HepG2 (cell line): ENCODE results near the gene SLC16A3. TPM values are rescaled to one million over a fixed set of nuclear protein-coding genes. Genes with fewer than 3 reads are reported as not detected.
A peak's percentile ranks its signal among the peaks of the same experiment; 100 is the strongest.

Source experiments
- ARID2 ChIP-seq: sonication (generic); formaldehyde crosslinking; IDR thresholded peaks from 2 replicates; pipeline ENCODE4 v1.8.1; 2022; ENCODE audit warnings: mild to moderate bottlenecking, missing genetic modification reagents, borderline replicate concordance
- ATF5 ChIP-seq: sonication (generic); formaldehyde crosslinking; IDR thresholded peaks from 2 replicates; pipeline ENCODE4 v1.4.0; 2020; ENCODE audit warnings: mild to moderate bottlenecking, low read depth, missing genetic modification reagents
- BRCA1 ChIP-seq: sonication (generic); formaldehyde crosslinking; IDR thresholded peaks from 2 replicates; pipeline ENCODE4 v1.4.0; 2020; ENCODE audit warnings: missing genetic modification reagents
- CBX2 ChIP-seq, 2 experiments: fragments of 200-600 bp in 1 of 2; sonication (generic); formaldehyde crosslinking in 1 of 2; IDR thresholded peaks; 2 replicates each; pipeline versions ENCODE4 v1.7.0 to v1.8.1; 2018 to 2022; ENCODE audit warnings: low read depth in 2 of 2, low read length in 1 of 2, mild to moderate bottlenecking in 1 of 2, missing genetic modification reagents in 1 of 2
- GABPA ChIP-seq, 2 experiments: IDR thresholded peaks; 2 replicates each; pipeline ENCODE4 v1.6.1; 2011 to 2016; ENCODE audit warnings: low read depth in 2 of 2, low read length in 1 of 2, missing biosample characterization in 1 of 2, missing genetic modification characterization in 1 of 2
- HES4 ChIP-seq: sonication (generic); formaldehyde crosslinking; IDR thresholded peaks from 2 replicates; pipeline ENCODE4 v1.9.0; 2021; ENCODE audit warnings: mild to moderate bottlenecking, missing genetic modification reagents, borderline replicate concordance
- HOXA3 ChIP-seq: sonication (generic); formaldehyde crosslinking; IDR thresholded peaks from 2 replicates; pipeline ENCODE4 v1.5.0; 2020; ENCODE audit warnings: missing genetic modification reagents
- HOXA5 ChIP-seq: sonication (generic); formaldehyde crosslinking; IDR thresholded peaks from 2 replicates; pipeline ENCODE4 v1.4.0; 2020; ENCODE audit warnings: missing genetic modification reagents
- IKZF1 ChIP-seq: fragments of 450-650 bp; IDR thresholded peaks from 2 replicates; pipeline ENCODE4 v1.7.1; 2016
- IKZF5 ChIP-seq: IDR thresholded peaks from 2 replicates; pipeline ENCODE4 v1.6.1; 2018; ENCODE audit warnings: missing genetic modification reagents, mild to moderate bottlenecking, missing compliant biosample characterization
- JARID2 ChIP-seq: sonication (generic); formaldehyde crosslinking; IDR thresholded peaks from 2 replicates; pipeline ENCODE4 v1.8.1; 2023; ENCODE audit warnings: missing genetic modification reagents, inconsistent platforms; ENCODE audit not compliant: insufficient replicate concordance
- MAFK ChIP-seq, 2 experiments: IDR thresholded peaks in 1 of 2; conservative IDR thresholded peaks in 1 of 2; 2 replicates each; pipeline ENCODE4 v1.6.1; 2011; ENCODE audit warnings: improper control_type of control experiment in 2 of 2, low read length in 2 of 2
- MAX ChIP-seq: IDR thresholded peaks from 2 replicates; pipeline ENCODE4 v1.6.1; 2012; ENCODE audit warnings: inconsistent platforms
- MEF2D ChIP-seq: sonication (generic); formaldehyde crosslinking; IDR thresholded peaks from 2 replicates; pipeline ENCODE4 v1.5.1; 2020; ENCODE audit warnings: mild to moderate bottlenecking, missing genetic modification reagents
- MTA1 ChIP-seq: sonication (generic); formaldehyde crosslinking; IDR thresholded peaks from 2 replicates; pipeline ENCODE4 v1.4.0; 2020; ENCODE audit warnings: missing genetic modification reagents, mild to moderate bottlenecking, borderline replicate concordance
- RNF2 ChIP-seq: fragments of 450-650 bp; conservative IDR thresholded peaks from 2 replicates; pipeline ENCODE4 v1.6.1; 2016; ENCODE audit warnings: low read depth
- TFDP2 ChIP-seq: sonication (generic); formaldehyde crosslinking; IDR thresholded peaks from 2 replicates; pipeline ENCODE4 v1.4.0; 2020; ENCODE audit warnings: missing genetic modification reagents
- YEATS4 ChIP-seq: sonication (generic); formaldehyde crosslinking; IDR thresholded peaks from 2 replicates; pipeline ENCODE4 v1.4.0; 2020; ENCODE audit warnings: missing genetic modification reagents, borderline replicate concordance
- ZNF296 ChIP-seq: sonication (generic); formaldehyde crosslinking; conservative IDR thresholded peaks from 2 replicates; pipeline ENCODE4 v1.5.0; 2020; ENCODE audit warnings: mild to moderate bottlenecking, missing genetic modification reagents
- ZNF460 ChIP-seq: sonication (generic); formaldehyde crosslinking; IDR thresholded peaks from 2 replicates; pipeline ENCODE4 v1.5.1; 2020; ENCODE audit warnings: missing genetic modification reagents, mild to moderate bottlenecking, borderline replicate concordance
- ZNF543 ChIP-seq: sonication (generic); formaldehyde crosslinking; IDR thresholded peaks from 2 replicates; pipeline ENCODE4 v1.4.0; 2020; ENCODE audit warnings: mild to moderate bottlenecking, missing genetic modification reagents
- ZNF567 ChIP-seq: sonication (generic); formaldehyde crosslinking; IDR thresholded peaks from 2 replicates; pipeline ENCODE4 v1.8.1; 2023; ENCODE audit warnings: mild to moderate bottlenecking, missing genetic modification reagents, borderline replicate concordance
- ZNF569 ChIP-seq: sonication (generic); formaldehyde crosslinking; IDR thresholded peaks from 2 replicates; pipeline ENCODE4 v1.5.0; 2020; ENCODE audit warnings: mild to moderate bottlenecking, missing genetic modification reagents, moderate library complexity, borderline replicate concordance
- ZNF660 ChIP-seq: sonication (generic); formaldehyde crosslinking; IDR thresholded peaks from 2 replicates; pipeline ENCODE4 v1.5.1; 2020; ENCODE audit warnings: mild to moderate bottlenecking, low read depth, missing genetic modification reagents, borderline replicate concordance
- ZNF784 ChIP-seq: sonication (generic); formaldehyde crosslinking; IDR thresholded peaks from 2 replicates; pipeline ENCODE4 v1.5.1; 2020; ENCODE audit warnings: missing genetic modification reagents, mild to moderate bottlenecking, borderline replicate concordance
- ZSCAN20 ChIP-seq: sonication (generic); formaldehyde crosslinking; IDR thresholded peaks from 2 replicates; pipeline ENCODE4 v1.4.0; 2020; ENCODE audit warnings: missing genetic modification reagents, mild to moderate bottlenecking, borderline replicate concordance
- ZSCAN22 ChIP-seq: sonication (generic); formaldehyde crosslinking; IDR thresholded peaks from 2 replicates; pipeline ENCODE4 v1.4.0; 2020; ENCODE audit warnings: mild to moderate bottlenecking, missing genetic modification reagents
- polyA plus RNA-seq, 8 experiments: library from polyadenylated mRNA; depleted of rRNA in 3 of 8; stranded (reverse) in 7 of 8; unstranded in 1 of 8; fragments of >200 nt; fragmentation: Illumina TruSeq in 4 of 8; extraction: Trizol in 4 of 8; gene quantifications; 2 replicates each; pipeline versions ENCODE4 v1.2.1 to v1.2.3, GENCODE V29; 2011 to 2016; ENCODE audit warnings: low read depth in 4 of 8, missing spikeins in 1 of 8, mixed read lengths in 1 of 8; ENCODE audit not compliant: insufficient read depth in 1 of 8
- total RNA-seq, 5 experiments: library from RNA; depleted of rRNA; stranded (reverse); fragments of >200 nt; fragmentation: Illumina TruSeq; extraction: Trizol; gene quantifications; 2 replicates each; pipeline ENCODE4 v1.2.3, GENCODE V29; 2016; ENCODE audit warnings: low read depth in 1 of 5

Gene SLC16A3
- total and polyA plus RNA-seq, 2 of the 13 experiments (the other 11 are each of a cell fraction or from before 2014, with no cell fraction given), result 242 to 349 TPM

GRCh38 chr17:82217120-82217529 lies 11.7 kb upstream of the SLC16A3 start (continued):
- TF ChIP-seq HOXA5 (CRISPR knock-in tag) (peak; percentile 70; the same call in 1 of the 2 replicates), MAX (no peak), HOXA3 (CRISPR knock-in tag) (0 out of 2 replicates have a peak, but pooled peaks have one; percentile 14), ZNF660 (no peak; the same call in 1 of the 2 replicates), ZNF543 (peak; percentile 20; the same call in 1 of the 2 replicates), ZNF569 (CRISPR knock-in tag) (peak; percentile 64; the same call in 1 of the 2 replicates), ATF5 (CRISPR knock-in tag) (peak; percentile 82; the same call in 1 of the 2 replicates), GABPA (IDR thresholded peaks at IDR 0.05; ENCODE audit: low read depth, low read length) (no peak), GABPA (CRISPR knock-in tag; IDR thresholded peaks at IDR 0.05; ENCODE audit: low read depth) (no peak), ZNF296 (CRISPR knock-in tag) (0 out of 2 replicates have a peak, but pooled peaks have one; percentile 23), IKZF5 (CRISPR knock-in tag) (no peak), MTA1 (CRISPR knock-in tag) (peak; percentile 53; the same call in 1 of the 2 replicates), ZSCAN20 (CRISPR knock-in tag) (0 out of 2 replicates have a peak, but pooled peaks have one; percentile 37), HES4 (CRISPR knock-in tag) (peak; percentile 40; the same call in 1 of the 2 replicates), ZSCAN22 (CRISPR knock-in tag) (peak; percentile 58; the same call in 1 of the 2 replicates), ZNF567 (no peak), JARID2 (CRISPR knock-in tag) (peak; percentile 46), BRCA1 (CRISPR knock-in tag) (no peak), ZNF460 (CRISPR knock-in tag) (no peak), MAFK (conservative IDR thresholded peaks at IDR 0.05 in 1 of 2, IDR thresholded peaks at IDR 0.05 in 1 of 2; ENCODE audit: low read length in 2 of 2) (no peak), ARID2 (CRISPR knock-in tag) (peak; percentile 80; the same call in 1 of the 2 replicates), ZNF784 (CRISPR knock-in tag) (no peak), TFDP2 (CRISPR knock-in tag) (0 out of 2 replicates have a peak, but pooled peaks have one; percentile 9), MEF2D (CRISPR knock-in tag) (no peak), IKZF1 (no peak), YEATS4 (CRISPR knock-in tag) (0 out of 2 replicates have a peak, but pooled peaks have one; percentile 71), RNF2 (no peak), CBX2 (IDR thresholded peaks at IDR 0.05; ENCODE audit: low read depth, low read length) (no peak), CBX2 (CRISPR knock-in tag; IDR thresholded peaks at IDR 0.05; ENCODE audit: low read depth) (no peak)
